ENCODE data around the gene CCDC14.
"Not testable (repeated sequence)": the region's sequence is repeated elsewhere in the genome, so short reads cannot be mapped to it uniquely, and the experiment has no call there.

GRCh38 chr3:123890162-123890561 lies 70.9 kb downstream of the CCDC14 start:
- not testable (repeated sequence) for TF ChIP-seq ZNF696 (CRISPR knock-in tag; conservative IDR thresholded peaks at IDR 0.05); PATZ1 (CRISPR knock-in tag; IDR thresholded peaks at IDR 0.05; ENCODE audit: borderline replicate concordance); TFAM (CRISPR knock-in tag; conservative IDR thresholded peaks at IDR 0.05); CTCF (IDR thresholded peaks at IDR 0.05 in 2 of 3, conservative IDR thresholded peaks at IDR 0.05 in 1 of 3; ENCODE audit: insufficient read depth in 2 of 3, low read depth in 1 of 3, low read length in 3 of 3); ZBTB8A (IDR thresholded peaks at IDR 0.05; ENCODE audit: partially characterized antibody); NR2F6 (CRISPR knock-in tag; IDR thresholded peaks at IDR 0.05)
